ENCODE data around the gene FAM209B.

DNA sequence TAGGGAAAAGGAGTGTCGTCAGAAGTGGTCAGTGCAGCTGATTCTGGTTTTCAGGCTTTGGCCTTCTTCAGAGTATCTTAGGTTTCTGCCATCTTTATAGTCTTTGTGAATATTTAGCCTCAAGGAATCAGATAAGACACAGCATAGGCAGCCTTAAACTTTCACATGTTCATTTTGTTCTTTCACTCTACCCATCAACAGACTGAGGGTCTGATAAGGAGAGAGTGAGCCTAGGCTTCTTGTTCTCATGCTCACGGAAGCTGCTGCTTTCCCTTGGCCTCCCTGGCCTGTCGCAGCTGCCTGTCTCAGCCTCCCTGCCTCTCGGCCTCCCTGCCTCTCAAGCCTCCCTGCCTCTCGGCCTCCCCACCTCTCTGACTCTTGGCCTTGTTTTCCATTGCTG, 44.5 kb upstream of the FAM209B start:
- TF ChIP-seq, protein P1, sequence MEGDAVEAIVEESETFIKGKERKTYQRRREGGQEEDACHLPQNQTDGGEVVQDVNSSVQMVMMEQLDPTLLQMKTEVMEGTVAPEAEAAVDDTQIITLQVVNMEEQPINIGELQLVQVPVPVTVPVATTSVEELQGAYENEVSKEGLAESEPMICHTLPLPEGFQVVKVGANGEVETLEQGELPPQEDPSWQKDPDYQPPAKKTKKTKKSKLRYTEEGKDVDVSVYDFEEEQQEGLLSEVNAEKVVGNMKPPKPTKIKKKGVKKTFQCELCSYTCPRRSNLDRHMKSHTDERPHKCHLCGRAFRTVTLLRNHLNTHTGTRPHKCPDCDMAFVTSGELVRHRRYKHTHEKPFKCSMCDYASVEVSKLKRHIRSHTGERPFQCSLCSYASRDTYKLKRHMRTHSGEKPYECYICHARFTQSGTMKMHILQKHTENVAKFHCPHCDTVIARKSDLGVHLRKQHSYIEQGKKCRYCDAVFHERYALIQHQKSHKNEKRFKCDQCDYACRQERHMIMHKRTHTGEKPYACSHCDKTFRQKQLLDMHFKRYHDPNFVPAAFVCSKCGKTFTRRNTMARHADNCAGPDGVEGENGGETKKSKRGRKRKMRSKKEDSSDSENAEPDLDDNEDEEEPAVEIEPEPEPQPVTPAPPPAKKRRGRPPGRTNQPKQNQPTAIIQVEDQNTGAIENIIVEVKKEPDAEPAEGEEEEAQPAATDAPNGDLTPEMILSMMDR (IDR thresholded peaks at IDR 0.05) = no peak
- TF ChIP-seq POLR2A (IDR thresholded peaks at IDR 0.05) (no peak), EP300 (IDR thresholded peaks at IDR 0.05; ENCODE audit: low read depth) (no peak)

All from transverse colon (tissue), 3 donors.